ENCODE results near the gene MXD4. TPM values are rescaled to one million over a fixed set of nuclear protein-coding genes. Genes with fewer than 3 reads are reported as not detected.

Gene MXD4
- total RNA-seq, 1 experiment from 2014 or later = 22.3 TPM

GRCh38 chr4:2241003-2241402 is 20.9 kb downstream of the MXD4 start:
- intact Hi-C loops (cut with micrococcal nuclease; ENCODE audit: unreplicated experiment) = loop anchor here (5.0 to 10.0 kb wide), 2 partner anchors 114 to 221 kb away; no protein-coding TSS in a partner anchor
- CTCF ChIA-PET = interaction anchor here (1.1 to 1.4 kb wide), 2 partner anchors 21 to 200 kb away, joined by 3 to 8 read pairs; no protein-coding TSS in a partner anchor
- peaks cover 4% of the 10 kb centered on the region for H3K36me3 Mint-ChIP-seq (ENCODE audit: insufficient read depth, unreplicated experiment)

GRCh38 chr4:2236944-2237666 is 24.8 kb downstream of the MXD4 start:
- ChIA-PET POLR2A (no interaction called here), CTCF (no interaction called here)
- Histone ChIP-seq H3K4me3 (ENCODE audit: low read depth, low read length) (no peak overlapping the region), H3K9me3 (no peaks in the 10 kb centered on the region), H3K4me1 (peaks cover 14% of the 10 kb centered on the region; the same call in 1 of the 2 replicates), H3K36me3 (ENCODE audit: control insufficient read depth, insufficient read depth, low read length) (peaks cover 1% of the 10 kb centered on the region), H3K27me3 (replicated peaks; ENCODE audit: control insufficient read depth, insufficient read depth, low read length) (no peaks in the 10 kb centered on the region)
- H3K27me3 Mint-ChIP-seq (ENCODE audit: insufficient read depth, unreplicated experiment) = no peaks in the 10 kb centered on the region
- H3K4me3 Mint-ChIP-seq (ENCODE audit: unreplicated experiment) = no peak overlapping the region
- peaks cover 16% of the 10 kb centered on the region for H3K36me3 Mint-ChIP-seq (ENCODE audit: insufficient read depth, unreplicated experiment)
- H3K4me1 Mint-ChIP-seq (ENCODE audit: low read depth, unreplicated experiment) = peaks cover 16% of the 10 kb centered on the region
- H3K27ac Mint-ChIP-seq (ENCODE audit: unreplicated experiment) = no peak overlapping the region
- no peak for DNase-seq
- no TSS peak for BruUV-seq (replicated peaks)
- intact Hi-C loops (cut with micrococcal nuclease; ENCODE audit: unreplicated experiment) = no loop called here
- H3K9me3 Mint-ChIP-seq (ENCODE audit: unreplicated experiment) = no peaks in the 10 kb centered on the region
- no peak for TF ChIP-seq CTCF (IDR thresholded peaks at IDR 0.05; ENCODE audit: insufficient read depth in 1 of 2, low read depth in 1 of 2, low read length in 1 of 2, severe bottlenecking in 1 of 2, unreplicated experiment in 1 of 2)

More at GRCh38 chr4:2241003-2241402, 20.9 kb downstream of the MXD4 start:
- Histone ChIP-seq H3K4me1 (peaks cover 14% of the 10 kb centered on the region; the same call in 1 of the 2 replicates), H3K4me3 (ENCODE audit: low read depth, low read length) (peak overlapping the region; percentile 90), H3K9me3 (no peaks in the 10 kb centered on the region), H3K36me3 (ENCODE audit: control insufficient read depth, insufficient read depth, low read length) (no peaks in the 10 kb centered on the region), H3K27me3 (replicated peaks; ENCODE audit: control insufficient read depth, insufficient read depth, low read length) (no peaks in the 10 kb centered on the region)
- POLR2A ChIA-PET = interaction anchor here (2.1 kb wide), 1 partner anchor 21 kb away, joined by 14 read pairs; the partner anchor contains the start of gene MXD4
- no peak for TF ChIP-seq CTCF (IDR thresholded peaks at IDR 0.05; ENCODE audit: insufficient read depth in 1 of 2, low read depth in 1 of 2, low read length in 1 of 2, severe bottlenecking in 1 of 2, unreplicated experiment in 1 of 2)
- peak overlapping the region; percentile 77 for H3K4me3 Mint-ChIP-seq (ENCODE audit: unreplicated experiment)
- peak overlapping the region; percentile 4 for H3K27ac Mint-ChIP-seq (ENCODE audit: unreplicated experiment)
- DNase-seq = no peak
- no peaks in the 10 kb centered on the region for H3K27me3 Mint-ChIP-seq (ENCODE audit: insufficient read depth, unreplicated experiment)
- peaks cover 23% of the 10 kb centered on the region for H3K4me1 Mint-ChIP-seq (ENCODE audit: low read depth, unreplicated experiment)
- BruUV-seq (replicated peaks) = no TSS peak
- H3K9me3 Mint-ChIP-seq (ENCODE audit: unreplicated experiment) = no peaks in the 10 kb centered on the region

GRCh38 chr4:2231082-2231481 is 30.8 kb downstream of the MXD4 start:
- no peaks in the 10 kb centered on the region for H3K4me1 ChIP-seq
- no peak overlapping the region for H3K4me3 ChIP-seq (ENCODE audit: low read depth, low read length)
- no peaks in the 10 kb centered on the region for H3K9me3 Mint-ChIP-seq (ENCODE audit: unreplicated experiment)
- ChIA-PET CTCF (no interaction called here), POLR2A (no interaction called here)
- BruUV-seq (replicated peaks) = no TSS peak
- H3K36me3 Mint-ChIP-seq (ENCODE audit: insufficient read depth, unreplicated experiment) = peaks cover 22% of the 10 kb centered on the region
- H3K27ac Mint-ChIP-seq (ENCODE audit: unreplicated experiment) = no peak overlapping the region
- no peaks in the 10 kb centered on the region for H3K4me1 Mint-ChIP-seq (ENCODE audit: low read depth, unreplicated experiment)
- H3K36me3 ChIP-seq (ENCODE audit: control insufficient read depth, insufficient read depth, low read length) = peaks cover 1% of the 10 kb centered on the region
- no peak for DNase-seq
- intact Hi-C loops (cut with micrococcal nuclease; ENCODE audit: unreplicated experiment) = no loop called here
- H3K4me3 Mint-ChIP-seq (ENCODE audit: unreplicated experiment) = no peak overlapping the region
- H3K9me3 ChIP-seq = no peaks in the 10 kb centered on the region
- no peak for TF ChIP-seq CTCF (IDR thresholded peaks at IDR 0.05; ENCODE audit: insufficient read depth in 1 of 2, low read depth in 1 of 2, low read length in 1 of 2, severe bottlenecking in 1 of 2, unreplicated experiment in 1 of 2)
- H3K27me3 ChIP-seq (replicated peaks; ENCODE audit: control insufficient read depth, insufficient read depth, low read length) = no peaks in the 10 kb centered on the region
- no peaks in the 10 kb centered on the region for H3K27me3 Mint-ChIP-seq (ENCODE audit: insufficient read depth, unreplicated experiment)

All from Caco-2 (cell line).